Stimulated activated CD8-positive, alpha-beta memory T cell treated with anti-CD3 and anti-CD28 coated beads, Interleukin-15, amount 100 ng/mL, for 4 hours (primary cell): ENCODE data around the gene PHF23.

Experiments
- DNase-seq, 2 donors: peaks; one replicate each; pipeline ENCODE4 v3.0.0-alpha.2; 2020; ENCODE audit warnings: low read depth in 2 of 2

Gene PHF23

GRCh38 chr17:7239091-7240027, at the start of gene PHF23:
PHF23 (minus strand) TSS chr17:7239457; CDS start chr17:7239279, 178 bp downstream.
- peak; percentile 96 to 97 for DNase-seq

- no peak for DNase-seq
Observed at GRCh38 chr17:7285679-7286078, 46.4 kb upstream of the PHF23 start.

- no peak for DNase-seq
Observed at GRCh38 chr17:7284911-7285310, 45.7 kb upstream of the PHF23 start.

- DNase-seq = no peak
Observed at GRCh38 chr17:7283471-7284216, 44.4 kb upstream of the PHF23 start.

- no peak for DNase-seq
Observed at GRCh38 chr17:7282752-7283321, 43.6 kb upstream of the PHF23 start.

- no peak for DNase-seq
Observed at GRCh38 chr17:7281953-7282751, 42.9 kb upstream of the PHF23 start.

- DNase-seq = peak; percentile 71 to 79
Observed at GRCh38 chr17:7281074-7281952, 42.1 kb upstream of the PHF23 start, which contains the start of gene SLC2A4. SLC2A4 (plus strand) TSS chr17:7281718; CDS start chr17:7281935, 217 bp downstream.

- peak; percentile 65 to 68 for DNase-seq
Observed at GRCh38 chr17:7280519-7281073, 41.3 kb upstream of the PHF23 start.

- no peak for DNase-seq
Observed at GRCh38 chr17:7279448-7279847, 40.2 kb upstream of the PHF23 start.

- no peak for DNase-seq
Observed at GRCh38 chr17:7266784-7267183, 27.5 kb upstream of the PHF23 start.

- DNase-seq = no peak
Observed at GRCh38 chr17:7263801-7264078, 24.5 kb upstream of the PHF23 start.

GRCh38 chr17:7262935-7263800, 23.9 kb upstream of the PHF23 start:
- DNase-seq = no peak

GRCh38 chr17:7262192-7262934, 23.1 kb upstream of the PHF23 start, which contains the start of gene CLDN7:
CLDN7 (minus strand) TSS chr17:7262478; CDS start chr17:7262043, 435 bp downstream.
- DNase-seq = no peak

- DNase-seq = peak in 1 of 2 donors; percentile 23
Observed at GRCh38 chr17:7261379-7262191, 22.3 kb upstream of the PHF23 start.

- DNase-seq = peak in 1 of 2 donors; percentile 29
Observed at GRCh38 chr17:7260651-7261378, 21.6 kb upstream of the PHF23 start.

- DNase-seq = no peak
Observed at GRCh38 chr17:7260151-7260550, 20.9 kb upstream of the PHF23 start.

- DNase-seq = no peak
Observed at GRCh38 chr17:7259555-7259889, 20.3 kb upstream of the PHF23 start.
